ENCODE results near the gene PIGN.
"Not testable (repeated sequence)": the region's sequence is repeated elsewhere in the genome, so short reads cannot be mapped to it uniquely, and the experiment has no call there.

Gene PIGN

GRCh38 chr18:62061821-62062478 lies 124.9 kb downstream of the PIGN start:
- DNase-seq (ENCODE audit: low read depth in 2 of 2) = no peak

GRCh38 chr18:62060820-62061219 lies 126.0 kb downstream of the PIGN start:
- DNase-seq (ENCODE audit: low read depth in 2 of 2) = no peak

- no peak for DNase-seq (ENCODE audit: low read depth in 2 of 2)
These were observed 131.8 kb downstream of the PIGN start for GRCh38 chr18:62054929-62055498.

- no peak for DNase-seq (ENCODE audit: low read depth in 2 of 2)
These were observed 138.6 kb downstream of the PIGN start for GRCh38 chr18:62048279-62048678.

- DNase-seq (ENCODE audit: low read depth in 2 of 2) = no peak
These were observed 141.5 kb downstream of the PIGN start for GRCh38 chr18:62045316-62045715.

GRCh38 chr18:62044490-62045000 lies 142.3 kb downstream of the PIGN start:
- no peak for DNase-seq (ENCODE audit: low read depth in 2 of 2)

- no peak for DNase-seq (ENCODE audit: low read depth in 2 of 2)
These were observed 148.7 kb downstream of the PIGN start for GRCh38 chr18:62037989-62038778.

- DNase-seq (ENCODE audit: low read depth in 2 of 2) = no peak
These were observed 149.7 kb downstream of the PIGN start for GRCh38 chr18:62037012-62037742.

GRCh38 chr18:62034286-62034685 lies 152.6 kb downstream of the PIGN start:
- DNase-seq (ENCODE audit: low read depth in 2 of 2) = not testable (repeated sequence)

- no peak for DNase-seq (ENCODE audit: low read depth in 2 of 2)
These were observed 153.1 kb downstream of the PIGN start for GRCh38 chr18:62033756-62034155.

- DNase-seq (ENCODE audit: low read depth in 2 of 2) = no peak
These were observed 153.6 kb downstream of the PIGN start for GRCh38 chr18:62033207-62033606.

GRCh38 chr18:62030091-62030985 lies 156.5 kb downstream of the PIGN start:
- DNase-seq (ENCODE audit: low read depth in 2 of 2) = no peak

- no peak for DNase-seq (ENCODE audit: low read depth in 2 of 2)
These were observed 158.1 kb downstream of the PIGN start for GRCh38 chr18:62028715-62029114.

GRCh38 chr18:62027914-62028520 lies 158.8 kb downstream of the PIGN start:
- no peak for DNase-seq (ENCODE audit: low read depth in 2 of 2)

- no peak for DNase-seq (ENCODE audit: low read depth in 2 of 2)
These were observed 160.3 kb downstream of the PIGN start for GRCh38 chr18:62026586-62026985.

GRCh38 chr18:62024983-62025382 lies 161.9 kb downstream of the PIGN start:
- DNase-seq (ENCODE audit: low read depth in 2 of 2) = no peak

GRCh38 chr18:62023536-62023935 lies 163.3 kb downstream of the PIGN start:
- no peak for DNase-seq (ENCODE audit: low read depth in 2 of 2)

- no peak for DNase-seq (ENCODE audit: low read depth in 2 of 2)
These were observed 168.2 kb downstream of the PIGN start for GRCh38 chr18:62018759-62019041.

GRCh38 chr18:62018034-62018758 lies 168.7 kb downstream of the PIGN start:
- no peak for DNase-seq (ENCODE audit: low read depth in 2 of 2)

GRCh38 chr18:62017618-62018017 lies 169.2 kb downstream of the PIGN start:
- no peak for DNase-seq (ENCODE audit: low read depth in 2 of 2)
